ENCODE results near the gene BSN.

DNA sequence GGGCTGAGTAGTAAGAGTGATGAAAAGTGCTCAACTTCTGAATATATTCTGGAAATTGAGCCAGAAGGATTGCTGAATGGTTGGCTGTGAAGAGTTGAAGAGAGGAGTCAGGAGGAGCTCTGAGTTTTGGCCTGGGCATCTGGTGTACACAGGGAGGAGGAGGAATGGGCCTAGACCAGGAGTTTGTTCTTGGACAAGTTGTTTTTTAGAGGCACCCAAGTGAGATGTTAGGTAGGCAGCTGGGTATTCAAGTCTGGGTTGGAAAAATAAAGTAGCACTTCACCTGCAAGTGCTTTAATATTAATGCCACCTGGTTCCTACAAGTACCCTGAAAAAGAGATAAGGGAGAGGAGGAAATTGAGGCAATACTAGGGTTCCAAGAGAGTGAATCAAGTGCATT, 14.7 kb downstream of the BSN start:
- TF ChIP-seq, protein P1, sequence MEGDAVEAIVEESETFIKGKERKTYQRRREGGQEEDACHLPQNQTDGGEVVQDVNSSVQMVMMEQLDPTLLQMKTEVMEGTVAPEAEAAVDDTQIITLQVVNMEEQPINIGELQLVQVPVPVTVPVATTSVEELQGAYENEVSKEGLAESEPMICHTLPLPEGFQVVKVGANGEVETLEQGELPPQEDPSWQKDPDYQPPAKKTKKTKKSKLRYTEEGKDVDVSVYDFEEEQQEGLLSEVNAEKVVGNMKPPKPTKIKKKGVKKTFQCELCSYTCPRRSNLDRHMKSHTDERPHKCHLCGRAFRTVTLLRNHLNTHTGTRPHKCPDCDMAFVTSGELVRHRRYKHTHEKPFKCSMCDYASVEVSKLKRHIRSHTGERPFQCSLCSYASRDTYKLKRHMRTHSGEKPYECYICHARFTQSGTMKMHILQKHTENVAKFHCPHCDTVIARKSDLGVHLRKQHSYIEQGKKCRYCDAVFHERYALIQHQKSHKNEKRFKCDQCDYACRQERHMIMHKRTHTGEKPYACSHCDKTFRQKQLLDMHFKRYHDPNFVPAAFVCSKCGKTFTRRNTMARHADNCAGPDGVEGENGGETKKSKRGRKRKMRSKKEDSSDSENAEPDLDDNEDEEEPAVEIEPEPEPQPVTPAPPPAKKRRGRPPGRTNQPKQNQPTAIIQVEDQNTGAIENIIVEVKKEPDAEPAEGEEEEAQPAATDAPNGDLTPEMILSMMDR (conservative IDR thresholded peaks at IDR 0.05; ENCODE audit: low read depth in 2 of 2) = no peak
- TF ChIP-seq EZH2phosphoT487 (IDR thresholded peaks at IDR 0.05; ENCODE audit: unreplicated experiment) = no peak
- TF ChIP-seq POLR2AphosphoS5 (IDR thresholded peaks at IDR 0.05; ENCODE audit: low read depth) = no peak
- TF ChIP-seq JUNB (IDR thresholded peaks at IDR 0.05; ENCODE audit: unreplicated experiment) = no peak
- TF ChIP-seq EZH2 (IDR thresholded peaks at IDR 0.05; ENCODE audit: low read depth, unreplicated experiment) = no peak
